ENCODE results near the gene FTCD. TPM values are rescaled to one million over a fixed set of nuclear protein-coding genes. Genes with fewer than 3 reads are reported as not detected.

The FTCD gene
- total RNA-seq, 1 donor: 0.36 TPM

GRCh38 chr21:46093668-46094400, 61.5 kb downstream of the FTCD start:
- H3K4me1 ChIP-seq (ENCODE audit: insufficient read depth, low read length): peaks cover 25% of the 10 kb centered on the region
- H3K27ac ChIP-seq (ENCODE audit: low read depth, low read length): peak overlapping the region; percentile 96
- DNase-seq (ENCODE audit: insufficient read length, low spot score, missing footprints): peak; percentile 42

GRCh38 chr21:46092811-46093667, 62.3 kb downstream of the FTCD start:
- Histone ChIP-seq H3K27ac (ENCODE audit: low read depth, low read length) (peak overlapping the region; percentile 96), H3K27me3 (ENCODE audit: insufficient read depth, low read length) (no peaks in the 10 kb centered on the region), H3K9me3 (ENCODE audit: low read depth, low read length) (peaks cover under 1% of the 10 kb centered on the region), H3K36me3 (ENCODE audit: insufficient read depth, low read length) (no peaks in the 10 kb centered on the region), H3K4me3 (ENCODE audit: insufficient read depth, low read length) (no peak overlapping the region), H4K20me1 (ENCODE audit: insufficient read depth, low read length) (no peaks in the 10 kb centered on the region), H3K4me1 (ENCODE audit: insufficient read depth, low read length) (peaks cover 25% of the 10 kb centered on the region), H3K79me2 (ENCODE audit: insufficient read depth, low read length) (peaks cover 12% of the 10 kb centered on the region), H3K4me2 (ENCODE audit: insufficient read depth, low read length) (peak overlapping the region; percentile 9), H2AFZ (ENCODE audit: low read length) (peak overlapping the region; percentile 52)
- DNase-seq (ENCODE audit: insufficient read length, low spot score, missing footprints): peak; percentile 97
- TF ChIP-seq CTCF (IDR thresholded peaks at IDR 0.05; ENCODE audit: extremely low read depth, low read depth, low read length): peak; percentile 9

More at GRCh38 chr21:46093668-46094400, 61.5 kb downstream of the FTCD start:
- H2AFZ ChIP-seq (ENCODE audit: low read length): no peak overlapping the region
- TF ChIP-seq CTCF (IDR thresholded peaks at IDR 0.05; ENCODE audit: extremely low read depth, low read depth, low read length): no peak
- no peaks in the 10 kb centered on the region for H3K9me3 ChIP-seq (ENCODE audit: low read depth, low read length)
- no peak overlapping the region for H3K4me2 ChIP-seq (ENCODE audit: insufficient read depth, low read length)
- H4K20me1 ChIP-seq (ENCODE audit: insufficient read depth, low read length): no peaks in the 10 kb centered on the region
- no peak overlapping the region for H3K4me3 ChIP-seq (ENCODE audit: insufficient read depth, low read length)
- H3K36me3 ChIP-seq (ENCODE audit: insufficient read depth, low read length): no peaks in the 10 kb centered on the region
- peaks cover 19% of the 10 kb centered on the region for H3K79me2 ChIP-seq (ENCODE audit: insufficient read depth, low read length)
- no peaks in the 10 kb centered on the region for H3K27me3 ChIP-seq (ENCODE audit: insufficient read depth, low read length)

GRCh38 chr21:46092026-46092764, 63.2 kb downstream of the FTCD start:
- Histone ChIP-seq H3K4me3 (ENCODE audit: insufficient read depth, low read length) (peak overlapping the region; percentile 57), H2AFZ (ENCODE audit: low read length) (peak overlapping the region; percentile 65), H3K27ac (ENCODE audit: low read depth, low read length) (peak overlapping the region; percentile 96), H3K4me2 (ENCODE audit: insufficient read depth, low read length) (peak overlapping the region; percentile 77), H3K4me1 (ENCODE audit: insufficient read depth, low read length) (peaks cover 24% of the 10 kb centered on the region), H3K36me3 (ENCODE audit: insufficient read depth, low read length) (no peaks in the 10 kb centered on the region), H4K20me1 (ENCODE audit: insufficient read depth, low read length) (no peaks in the 10 kb centered on the region), H3K9me3 (ENCODE audit: low read depth, low read length) (peaks cover 2% of the 10 kb centered on the region), H3K79me2 (ENCODE audit: insufficient read depth, low read length) (peaks cover 9% of the 10 kb centered on the region), H3K27me3 (ENCODE audit: insufficient read depth, low read length) (no peaks in the 10 kb centered on the region)
- DNase-seq (ENCODE audit: insufficient read length, low spot score, missing footprints): peak; percentile 99
- no peak for TF ChIP-seq CTCF (IDR thresholded peaks at IDR 0.05; ENCODE audit: extremely low read depth, low read depth, low read length)
